Measurements from ENCODE around the gene SMPD2.

- TF ChIP-seq POLR2A (IDR thresholded peaks at IDR 0.05; ENCODE audit: low read depth, low read length): no peak
- TF ChIP-seq POLR2AphosphoS5 (IDR thresholded peaks at IDR 0.05; ENCODE audit: low read depth, low read length): no peak
- TF ChIP-seq SPI1 (IDR thresholded peaks at IDR 0.05; ENCODE audit: low read depth, low read length): no peak
- TF ChIP-seq TAF1 (IDR thresholded peaks at IDR 0.05; ENCODE audit: low read depth, low read length): no peak
Measured at GRCh38 chr6:109475625-109476024, 35.1 kb downstream of the SMPD2 start.

Measured in GM12891 (cell line).